GM12872 (cell line): ENCODE measurements around the gene NEU4.

Experiments
- CTCF ChIP-seq: IDR thresholded peaks from 3 replicates; pipeline ENCODE4 v1.5.1; 2011; ENCODE audit warnings: low read depth, mild to moderate bottlenecking, low read length, moderate library complexity; ENCODE audit not compliant: insufficient read depth

The NEU4 gene

GRCh38 chr2:241808721-241809382, at the start of gene NEU4:
Gene NEU4, plus strand, starts transcription at chr2:241809193. Its CDS starts 5,292 bp downstream, at chr2:241814485.
- no peak for TF ChIP-seq CTCF

GRCh38 chr2:241760301-241760771, 48.7 kb upstream of the NEU4 start:
- TF ChIP-seq CTCF: no peak

GRCh38 chr2:241762321-241762932, 46.6 kb upstream of the NEU4 start:
- TF ChIP-seq CTCF: no peak

GRCh38 chr2:241762933-241763369, 46.0 kb upstream of the NEU4 start:
- no peak for TF ChIP-seq CTCF

GRCh38 chr2:241763551-241764274, 45.3 kb upstream of the NEU4 start:
- no peak for TF ChIP-seq CTCF

- no peak for TF ChIP-seq CTCF
Observed at GRCh38 chr2:241764275-241765241, 44.4 kb upstream of the NEU4 start.
